Esophagus muscularis mucosa (tissue), 3 donors: ENCODE results near the gene RABGGTA.

Experiments used
- CTCF ChIP-seq, 3 experiments: fragments of 200-600 bp in 2 of 3; fragments of 450-650 bp in 1 of 3; sonication (generic) in 2 of 3; IDR thresholded peaks; one replicate each; pipeline ENCODE4 v1.5.1; 2017 to 2019; ENCODE audit warnings: antibody characterized with exemption in 3 of 3, mild to moderate bottlenecking in 2 of 3, moderate library complexity in 1 of 3
- POLR2A ChIP-seq: fragments of 450-650 bp; IDR thresholded peaks from one replicate; pipeline ENCODE4 v1.6.1; 2017; ENCODE audit warnings: antibody characterized with exemption, moderate library complexity, mild to moderate bottlenecking, low read depth

DNA sequence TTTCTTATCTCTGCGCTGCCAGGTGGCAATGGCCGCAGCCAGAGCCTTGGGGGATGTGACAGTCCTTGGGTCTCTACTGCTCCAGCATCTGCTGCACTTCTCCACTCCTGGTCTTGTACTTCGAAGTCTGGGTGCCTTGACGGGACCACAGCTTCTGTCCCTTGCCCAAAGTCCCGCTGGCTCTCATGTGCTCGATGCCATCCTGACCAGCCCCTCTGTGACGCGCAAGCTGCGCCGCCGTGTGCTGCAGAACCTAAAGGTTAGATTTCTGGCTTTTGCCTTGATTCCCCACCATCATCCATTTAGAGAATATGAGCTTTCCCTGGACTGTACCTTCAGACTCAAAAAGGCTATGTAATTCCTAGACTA, 32.6 kb upstream of the RABGGTA start:
- TF ChIP-seq POLR2A (no peak), CTCF (IDR thresholded peaks at IDR 0.05) (no peak)
